Pulmonary artery endothelial cell (primary cell): Measurements from ENCODE around the gene UGT1A5. TPM values are rescaled to one million over a fixed set of nuclear protein-coding genes. Genes with fewer than 3 reads are reported as not detected.

ENCODE experiments used
- total RNA-seq: library from RNA; depleted of rRNA; stranded (reverse); fragments of >200 nt; gene quantifications from 2 replicates; pipeline ENCODE4 v1.2.3, GENCODE V29; 2014

UGT1A5 gene
- total RNA-seq, 1 donor from 2014 or later: not detected

Other genes with a start within 250 kb of the UGT1A5 start
- 21.7 and 22.5 TPM in 2 replicates for gene USP40, start 146.1 kb upstream of the UGT1A5 start, total RNA-seq
- gene UGT1A8, start 95.3 kb upstream of the UGT1A5 start, total RNA-seq: not detected in 2 replicates
- not detected in 2 replicates for gene UGT1A10, start 76.5 kb upstream of the UGT1A5 start, total RNA-seq
- gene UGT1A9, start 41.0 kb upstream of the UGT1A5 start, total RNA-seq: not detected in 2 replicates
- not detected in 2 replicates for gene UGT1A7, start 31.0 kb upstream of the UGT1A5 start, total RNA-seq
- gene UGT1A6, start 20.0 kb upstream of the UGT1A5 start, total RNA-seq: not detected in 2 replicates
- gene UGT1A4, start 5.8 kb downstream of the UGT1A5 start, total RNA-seq: not detected in 2 replicates
- gene UGT1A3, start 16.1 kb downstream of the UGT1A5 start, total RNA-seq: not detected in 2 replicates
- gene UGT1A1, start 47.4 kb downstream of the UGT1A5 start, total RNA-seq: not detected in 2 replicates
- gene MROH2A, start 65.4 kb downstream of the UGT1A5 start, total RNA-seq: not detected in 2 replicates
- 13.1 and 30.9 TPM in 2 replicates for gene HJURP, start 141.6 kb downstream of the UGT1A5 start, total RNA-seq
- gene TRPM8, start 204.5 kb downstream of the UGT1A5 start, total RNA-seq: not detected in 2 replicates